Measurements from ENCODE around the gene MT1E.

GRCh38 chr16:56630134-56630533 is 4.6 kb downstream of the MT1E start:
- no peak for TF ChIP-seq POLR2A (IDR thresholded peaks at IDR 0.05)
- TF ChIP-seq, protein P1, sequence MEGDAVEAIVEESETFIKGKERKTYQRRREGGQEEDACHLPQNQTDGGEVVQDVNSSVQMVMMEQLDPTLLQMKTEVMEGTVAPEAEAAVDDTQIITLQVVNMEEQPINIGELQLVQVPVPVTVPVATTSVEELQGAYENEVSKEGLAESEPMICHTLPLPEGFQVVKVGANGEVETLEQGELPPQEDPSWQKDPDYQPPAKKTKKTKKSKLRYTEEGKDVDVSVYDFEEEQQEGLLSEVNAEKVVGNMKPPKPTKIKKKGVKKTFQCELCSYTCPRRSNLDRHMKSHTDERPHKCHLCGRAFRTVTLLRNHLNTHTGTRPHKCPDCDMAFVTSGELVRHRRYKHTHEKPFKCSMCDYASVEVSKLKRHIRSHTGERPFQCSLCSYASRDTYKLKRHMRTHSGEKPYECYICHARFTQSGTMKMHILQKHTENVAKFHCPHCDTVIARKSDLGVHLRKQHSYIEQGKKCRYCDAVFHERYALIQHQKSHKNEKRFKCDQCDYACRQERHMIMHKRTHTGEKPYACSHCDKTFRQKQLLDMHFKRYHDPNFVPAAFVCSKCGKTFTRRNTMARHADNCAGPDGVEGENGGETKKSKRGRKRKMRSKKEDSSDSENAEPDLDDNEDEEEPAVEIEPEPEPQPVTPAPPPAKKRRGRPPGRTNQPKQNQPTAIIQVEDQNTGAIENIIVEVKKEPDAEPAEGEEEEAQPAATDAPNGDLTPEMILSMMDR (IDR thresholded peaks at IDR 0.05) = no peak
